Measurements from ENCODE around the gene ZBED1.
"Not testable (repeated sequence)": the region's sequence is repeated elsewhere in the genome, so short reads cannot be mapped to it uniquely, and the experiment has no call there.

- TF ChIP-seq CTCF (conservative IDR thresholded peaks at IDR 0.05 in 1 of 2, IDR thresholded peaks at IDR 0.05 in 1 of 2; ENCODE audit: low read depth in 1 of 2, low read length in 2 of 2); EZH2 (IDR thresholded peaks at IDR 0.05; ENCODE audit: low read length, missing control alignments): not testable (repeated sequence)
Measured at GRCh38 chrX:2519638-2520037, 18.9 kb upstream of the ZBED1 start.
